GM21619 (cell line): ENCODE data around the gene AFG1L.
"Not testable (repeated sequence)": the region's sequence is repeated elsewhere in the genome, so short reads cannot be mapped to it uniquely, and the experiment has no call there.

Experiments
- ATAC-seq: cut with Tn5 transposase; IDR thresholded peaks from one replicate; pipeline ENCODE4 v1.9.1; 2021; ENCODE audit not compliant: unreplicated experiment

The AFG1L gene

GRCh38 chr6:108507316-108507715, 212.5 kb downstream of the AFG1L start:
- no peak for ATAC-seq

- no peak for ATAC-seq
Observed at GRCh38 chr6:108510461-108511319, 215.8 kb downstream of the AFG1L start.

- ATAC-seq = no peak
Observed at GRCh38 chr6:108518714-108519576, 224.1 kb downstream of the AFG1L start.

- ATAC-seq = no peak
Observed at GRCh38 chr6:108521616-108522107, 226.8 kb downstream of the AFG1L start.

GRCh38 chr6:108523697-108524096, 228.8 kb downstream of the AFG1L start:
- ATAC-seq = no peak

GRCh38 chr6:108524528-108525248, 229.8 kb downstream of the AFG1L start:
- ATAC-seq = no peak

GRCh38 chr6:108526739-108527174, 231.9 kb downstream of the AFG1L start:
- no peak for ATAC-seq

GRCh38 chr6:108528878-108529277, 234.0 kb downstream of the AFG1L start:
- no peak for ATAC-seq

- no peak for ATAC-seq
Observed at GRCh38 chr6:108531332-108531731, 236.5 kb downstream of the AFG1L start.

- ATAC-seq = no peak
Observed at GRCh38 chr6:108535114-108535742, 240.4 kb downstream of the AFG1L start.

- not testable (repeated sequence) for ATAC-seq
Observed at GRCh38 chr6:108535920-108536535, 241.2 kb downstream of the AFG1L start.

GRCh38 chr6:108541843-108542759, 247.2 kb downstream of the AFG1L start:
- ATAC-seq = no peak

GRCh38 chr6:108543175-108543940, 248.5 kb downstream of the AFG1L start:
- ATAC-seq = no peak

- ATAC-seq = no peak
Observed at GRCh38 chr6:108544606-108545005, 249.8 kb downstream of the AFG1L start.

- ATAC-seq = no peak
Observed at GRCh38 chr6:108546079-108547049, 251.5 kb downstream of the AFG1L start.

GRCh38 chr6:108549241-108549640, 254.4 kb downstream of the AFG1L start:
- ATAC-seq = no peak

GRCh38 chr6:108549741-108550140, 254.9 kb downstream of the AFG1L start:
- no peak for ATAC-seq
